GM06990 (cell line): Measurements from ENCODE around the gene POLR1G.

Experiments
- DNase-seq: peaks from one replicate; pipeline ENCODE4 v3.0.0-alpha.2; 2011; ENCODE audit not compliant: insufficient read length; ENCODE audit errors: extremely low read depth
- H3K27me3 ChIP-seq: replicated peaks from 2 replicates; pipeline ENCODE4 v1.6.0; 2011; ENCODE audit warnings: low read length; ENCODE audit not compliant: control insufficient read depth, insufficient read depth
- H3K36me3 ChIP-seq: 2 replicates; pipeline ENCODE4 v1.5.1; 2011; ENCODE audit warnings: low read length; ENCODE audit not compliant: control insufficient read depth, insufficient read depth
- H3K4me3 ChIP-seq: replicated peaks from 2 replicates; pipeline ENCODE4 v1.5.1; 2011; ENCODE audit warnings: low read depth, mild to moderate bottlenecking, control low read depth, low read length
- CTCF ChIP-seq: IDR thresholded peaks from 2 replicates; pipeline ENCODE4 v1.5.1; 2011; ENCODE audit warnings: low read length, control low read depth, mild to moderate bottlenecking, inconsistent platforms; ENCODE audit not compliant: insufficient read depth, poor library complexity, severe bottlenecking

The POLR1G gene

DNA sequence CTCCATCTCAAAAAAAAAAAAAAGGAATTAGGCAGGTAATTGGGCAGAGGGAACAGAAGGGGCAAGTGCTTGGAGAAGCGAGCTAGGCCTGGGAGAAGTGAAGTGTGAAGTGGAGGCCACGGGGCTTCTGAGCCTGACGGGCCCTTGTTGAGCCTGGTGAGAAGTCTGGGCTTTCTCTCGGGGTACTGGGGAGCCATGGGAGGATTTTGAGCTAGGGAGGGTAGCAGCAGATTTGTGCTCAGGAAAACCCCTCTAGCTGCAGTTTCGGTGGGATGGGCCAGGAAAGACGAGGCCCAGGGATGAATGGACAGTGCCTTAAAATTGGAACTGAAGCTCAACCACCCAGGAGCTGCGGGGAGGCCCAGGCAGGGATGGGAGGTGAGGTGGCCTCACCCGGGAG, 8.0 kb downstream of the POLR1G start:
- Histone ChIP-seq H3K27me3 (no peaks in the 10 kb centered on the region), H3K4me3 (no peak overlapping the region), H3K36me3 (peaks cover 4% of the 10 kb centered on the region)
- TF ChIP-seq CTCF = no peak
- DNase-seq = no peak

DNA sequence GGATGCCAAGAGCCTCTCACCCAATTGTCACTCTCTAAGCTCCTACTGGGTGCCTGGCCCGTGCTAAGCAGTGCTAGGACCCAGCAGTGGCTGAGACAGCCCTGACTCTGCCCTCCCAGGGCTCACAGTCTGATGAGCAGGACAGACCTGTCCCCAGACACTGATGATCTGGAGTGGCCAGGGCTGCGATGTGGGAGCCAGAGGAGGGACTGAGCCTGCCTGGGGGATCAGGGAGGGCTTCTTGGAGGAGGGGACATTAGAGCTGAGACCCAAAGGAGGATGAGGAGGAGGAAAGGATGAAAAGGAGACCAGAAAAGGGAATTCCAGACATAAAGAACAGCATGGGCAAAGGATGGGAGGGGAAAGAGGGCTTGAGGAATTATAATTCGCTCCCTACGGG, 10.7 kb downstream of the POLR1G start:
- Histone ChIP-seq H3K27me3 (no peaks in the 10 kb centered on the region), H3K36me3 (peaks cover 6% of the 10 kb centered on the region), H3K4me3 (no peak overlapping the region)
- DNase-seq = no peak
- TF ChIP-seq CTCF = no peak

- no peak for TF ChIP-seq CTCF
- Histone ChIP-seq H3K4me3 (no peak overlapping the region), H3K27me3 (no peaks in the 10 kb centered on the region), H3K36me3 (peaks cover 5% of the 10 kb centered on the region)
- no peak for DNase-seq
Measured at GRCh38 chr19:45418802-45419201, 12.4 kb downstream of the POLR1G start.

DNA sequence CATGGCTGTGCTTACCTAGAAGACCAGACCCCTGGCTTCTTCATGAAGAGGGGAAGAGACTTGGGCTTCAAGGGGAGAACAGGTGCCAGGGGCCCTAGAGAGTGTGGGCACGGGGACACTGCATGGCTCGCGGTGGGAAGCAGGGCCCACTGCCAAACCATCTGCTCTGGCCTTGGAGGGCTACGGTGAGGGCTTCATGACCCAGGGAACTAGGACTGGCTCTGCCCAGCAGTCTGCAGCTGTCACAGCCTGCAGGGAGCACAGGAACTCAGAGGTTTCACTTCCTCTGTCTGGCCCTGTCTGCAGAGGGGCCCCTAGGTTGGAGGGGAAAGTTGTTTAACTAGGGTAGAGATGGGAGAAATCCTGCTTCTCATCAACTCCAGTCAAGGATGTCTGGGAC, 13.0 kb downstream of the POLR1G start:
- peak overlapping the region; percentile 6; the same call in 1 of the 2 replicates for H3K4me3 ChIP-seq
- H3K27me3 ChIP-seq = no peaks in the 10 kb centered on the region
- peak; percentile 69 for DNase-seq
- peaks cover 4% of the 10 kb centered on the region for H3K36me3 ChIP-seq
- no peak for TF ChIP-seq CTCF

DNA sequence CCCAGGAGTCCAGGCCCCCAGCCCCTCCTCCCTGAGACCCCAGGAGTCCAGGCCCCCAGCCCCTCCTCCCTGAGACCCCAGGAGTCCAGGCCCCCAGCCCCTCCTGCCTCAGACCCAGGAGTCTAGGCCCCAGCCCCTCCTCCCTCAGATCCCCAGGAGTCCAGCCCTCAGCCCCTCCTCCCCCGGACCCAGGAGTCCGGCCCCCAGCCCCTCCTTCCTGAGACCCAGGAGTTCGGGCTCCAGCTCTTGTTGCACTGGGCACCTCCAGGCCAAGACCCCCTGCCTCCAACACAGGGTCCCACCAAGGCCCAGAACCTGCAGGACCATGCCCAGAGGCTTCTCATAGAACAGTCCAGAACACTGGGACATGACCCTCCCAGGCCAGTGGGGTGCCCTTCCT, 13.5 kb downstream of the POLR1G start:
- Histone ChIP-seq H3K4me3 (no peak overlapping the region), H3K27me3 (no peaks in the 10 kb centered on the region), H3K36me3 (peaks cover 2% of the 10 kb centered on the region)
- no peak for DNase-seq
- TF ChIP-seq CTCF = no peak

GRCh38 chr19:45420356-45420755, 13.9 kb downstream of the POLR1G start:
- TF ChIP-seq CTCF = no peak
- H3K4me3 ChIP-seq = no peak overlapping the region
- no peak for DNase-seq
- H3K27me3 ChIP-seq = no peaks in the 10 kb centered on the region
- peaks cover 2% of the 10 kb centered on the region for H3K36me3 ChIP-seq
